ENCODE data around the gene ME3. TPM values are rescaled to one million over a fixed set of nuclear protein-coding genes. Genes with fewer than 3 reads are reported as not detected.

Gene ME3
- total and polyA plus RNA-seq, 2 donors (not counting 1 experiment from before 2014, with no cell fraction given), result 8.8 to 50.7 TPM

GRCh38 chr11:86558841-86559240, 113.6 kb downstream of the ME3 start:
- H3K9ac ChIP-seq (ENCODE audit: insufficient read depth, low read length), result no peak overlapping the region
- H3K27me3 ChIP-seq (ENCODE audit: control insufficient read depth, insufficient read depth, low read length), result no peaks in the 10 kb centered on the region
- no peak for DNase-seq (ENCODE audit: low read depth in 2 of 2)
- no peaks in the 10 kb centered on the region for H3K79me2 ChIP-seq (ENCODE audit: control insufficient read depth, insufficient read depth, low read length)
- H3K36me3 ChIP-seq (ENCODE audit: control insufficient read depth, insufficient read depth, low read length), result no peaks in the 10 kb centered on the region
- peaks cover 5% of the 10 kb centered on the region for H3K4me1 ChIP-seq (ENCODE audit: control insufficient read depth, extremely low read depth, insufficient read depth, low read length)
- H2AFZ ChIP-seq (ENCODE audit: low read length), result no peak overlapping the region
- no peaks in the 10 kb centered on the region for H3K9me3 ChIP-seq (ENCODE audit: control insufficient read depth, insufficient read depth, low read depth, low read length)
- H3K4me2 ChIP-seq (ENCODE audit: extremely low read depth, insufficient read depth, low read length), result no peak overlapping the region
- no peak overlapping the region for H3K4me3 ChIP-seq (replicated peaks in 1 of 4; ENCODE audit: control extremely low read depth in 1 of 4, insufficient read depth in 1 of 4, low read depth in 3 of 4, low read length in 4 of 4)
- no peak overlapping the region for H3K27ac ChIP-seq (ENCODE audit: insufficient read depth, low read length)
- TF ChIP-seq EZH2 (IDR thresholded peaks at IDR 0.05; ENCODE audit: low read length, missing control alignments) (no peak), CTCF (conservative IDR thresholded peaks at IDR 0.05 in 1 of 2, IDR thresholded peaks at IDR 0.05 in 1 of 2; ENCODE audit: low read depth in 1 of 2, low read length in 2 of 2) (no peak)
- no peaks in the 10 kb centered on the region for H4K20me1 ChIP-seq (ENCODE audit: control insufficient read depth, extremely low read depth, insufficient read depth, low read length)

GRCh38 chr11:86558207-86558606, 114.2 kb downstream of the ME3 start:
- no peak for TF ChIP-seq CTCF (conservative IDR thresholded peaks at IDR 0.05 in 1 of 2, IDR thresholded peaks at IDR 0.05 in 1 of 2; ENCODE audit: low read depth in 1 of 2, low read length in 2 of 2)
- TF ChIP-seq EZH2 (IDR thresholded peaks at IDR 0.05; ENCODE audit: low read length, missing control alignments), result no peak
- H3K36me3 ChIP-seq (ENCODE audit: control insufficient read depth, insufficient read depth, low read length), result no peaks in the 10 kb centered on the region
- H3K9me3 ChIP-seq (ENCODE audit: control insufficient read depth, insufficient read depth, low read depth, low read length), result no peaks in the 10 kb centered on the region
- peak; percentile 24 to 41 for DNase-seq (ENCODE audit: low read depth in 2 of 2)
- no peaks in the 10 kb centered on the region for H3K79me2 ChIP-seq (ENCODE audit: control insufficient read depth, insufficient read depth, low read length)
- H3K4me1 ChIP-seq (ENCODE audit: control insufficient read depth, extremely low read depth, insufficient read depth, low read length), result peaks cover 5% of the 10 kb centered on the region
- H2AFZ ChIP-seq (ENCODE audit: low read length), result no peak overlapping the region
- H3K27me3 ChIP-seq (ENCODE audit: control insufficient read depth, insufficient read depth, low read length), result no peaks in the 10 kb centered on the region
- H3K27ac ChIP-seq (ENCODE audit: insufficient read depth, low read length), result no peak overlapping the region
- H3K4me3 ChIP-seq (replicated peaks in 1 of 4; ENCODE audit: control extremely low read depth in 1 of 4, insufficient read depth in 1 of 4, low read depth in 3 of 4, low read length in 4 of 4), result no peak overlapping the region
- H4K20me1 ChIP-seq (ENCODE audit: control insufficient read depth, extremely low read depth, insufficient read depth, low read length), result no peaks in the 10 kb centered on the region
- H3K9ac ChIP-seq (ENCODE audit: insufficient read depth, low read length), result no peak overlapping the region
- no peak overlapping the region for H3K4me2 ChIP-seq (ENCODE audit: extremely low read depth, insufficient read depth, low read length)

GRCh38 chr11:86555866-86556265, 116.5 kb downstream of the ME3 start:
- Histone ChIP-seq H3K4me1 (ENCODE audit: control insufficient read depth, extremely low read depth, insufficient read depth, low read length) (peaks cover 13% of the 10 kb centered on the region), H3K4me3 (replicated peaks in 1 of 4; ENCODE audit: control extremely low read depth in 1 of 4, insufficient read depth in 1 of 4, low read depth in 3 of 4, low read length in 4 of 4) (no peak overlapping the region), H2AFZ (ENCODE audit: low read length) (no peak overlapping the region), H3K27ac (ENCODE audit: insufficient read depth, low read length) (no peak overlapping the region), H4K20me1 (ENCODE audit: control insufficient read depth, extremely low read depth, insufficient read depth, low read length) (no peaks in the 10 kb centered on the region), H3K79me2 (ENCODE audit: control insufficient read depth, insufficient read depth, low read length) (no peaks in the 10 kb centered on the region), H3K4me2 (ENCODE audit: extremely low read depth, insufficient read depth, low read length) (no peak overlapping the region), H3K27me3 (ENCODE audit: control insufficient read depth, insufficient read depth, low read length) (no peaks in the 10 kb centered on the region), H3K9me3 (ENCODE audit: control insufficient read depth, insufficient read depth, low read depth, low read length) (no peaks in the 10 kb centered on the region), H3K36me3 (ENCODE audit: control insufficient read depth, insufficient read depth, low read length) (no peaks in the 10 kb centered on the region), H3K9ac (ENCODE audit: insufficient read depth, low read length) (no peak overlapping the region)
- DNase-seq (ENCODE audit: low read depth in 2 of 2), result no peak
- TF ChIP-seq EZH2 (IDR thresholded peaks at IDR 0.05; ENCODE audit: low read length, missing control alignments), result no peak

All from fibroblast of lung (primary cell).